OCI-LY3 (cell line): ENCODE results near the gene SLC2A13.

Experiments
- H2AFZ ChIP-seq: fragments of 200-600, 300-600 bp; shearing (Covaris generic); 2 replicates; pipeline ENCODE4 v1.6.0; 2014; ENCODE audit warnings: antibody characterized with exemption, low read depth, low read length
- H3K27ac ChIP-seq: fragments of 200-600, 300-600 bp; sonication (generic); 2 replicates; pipeline ENCODE4 v1.5.1; 2014; ENCODE audit warnings: mild to moderate bottlenecking, low read length, moderate library complexity, mixed read lengths
- H3K27me3 ChIP-seq: fragments of 200-600, 300-600 bp; sonication (generic); 2 replicates; pipeline ENCODE4 v1.6.1; 2014; ENCODE audit warnings: low read depth, low read length, mixed read lengths
- H3K36me3 ChIP-seq: fragments of 200-600, 300-600 bp; sonication (generic); replicated peaks from 2 replicates; pipeline ENCODE3; 2014; ENCODE audit warnings: low read depth, low read length, mixed read lengths
- H3K4me1 ChIP-seq: fragments of 300-600, 200-600 bp; sonication (generic); 2 replicates; pipeline ENCODE4 v1.6.1; 2014; ENCODE audit warnings: low read length, mixed read lengths
- H3K4me2 ChIP-seq: fragments of 200-600, 300-600 bp; sonication (generic); 2 replicates; pipeline ENCODE4 v1.6.1; 2014; ENCODE audit warnings: low read length, mixed read lengths
- H3K4me3 ChIP-seq: fragments of 300-600, 200-600 bp; sonication (generic); 2 replicates; pipeline ENCODE4 v1.5.1; 2014; ENCODE audit warnings: antibody characterized with exemption, mild to moderate bottlenecking, low read length, moderate library complexity
- H3K79me2 ChIP-seq: fragments of 300-600, 200-600 bp; shearing (Covaris generic); 2 replicates; pipeline ENCODE4 v1.6.1; 2014; ENCODE audit warnings: mild to moderate bottlenecking, low read length, mixed read lengths
- H3K9ac ChIP-seq: fragments of 300-600, 200-600 bp; shearing (Covaris generic); 2 replicates; pipeline ENCODE4 v1.6.0; 2014; ENCODE audit warnings: mild to moderate bottlenecking, low read length, moderate library complexity
- H3K9me3 ChIP-seq: fragments of 200-600, 300-600 bp; shearing (Covaris generic); 2 replicates; pipeline ENCODE4 v1.6.1; 2014; ENCODE audit warnings: low read length, mixed read lengths; ENCODE audit not compliant: insufficient read depth
- H4K20me1 ChIP-seq: fragments of 200-600, 300-600 bp; sonication (generic); 2 replicates; pipeline ENCODE4 v1.6.1; 2016; ENCODE audit warnings: low read length, mixed read lengths; ENCODE audit not compliant: insufficient read depth
- EZH2phosphoT487 ChIP-seq: fragments of 200-600 bp; shearing (Covaris generic); IDR thresholded peaks from 2 replicates; pipeline ENCODE4 v1.6.1; 2018; ENCODE audit warnings: antibody characterized with exemption, mixed run types, low read depth
- TF ChIP-seq, protein P1 (sequence below): fragments of 200-600, 300-600 bp; sonication (generic); IDR thresholded peaks from 2 replicates; pipeline ENCODE4 v1.5.1; 2014; ENCODE audit warnings: antibody characterized with exemption, low read length, low read depth

The SLC2A13 gene

DNA sequence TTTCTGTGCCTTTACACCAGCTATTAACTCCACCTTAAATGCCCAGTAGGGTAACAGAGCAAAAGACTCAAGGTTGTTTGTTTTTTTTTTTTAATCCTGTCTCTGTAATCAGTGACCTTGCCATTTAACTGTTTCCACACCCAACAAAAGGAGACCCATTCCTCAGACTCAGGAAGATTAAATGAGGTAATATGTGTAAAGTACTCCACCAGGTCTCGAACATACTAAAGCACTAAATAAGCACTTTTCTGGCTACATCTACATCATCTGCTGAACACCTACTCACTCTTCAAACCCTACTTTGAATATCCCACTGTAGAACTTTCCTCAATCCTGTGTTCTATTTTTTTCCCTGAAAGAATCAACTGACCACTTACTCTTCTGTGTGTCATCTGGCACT is 4.1 kb downstream of the SLC2A13 start:
- Histone ChIP-seq H3K9me3 (no peaks in the 10 kb centered on the region), H3K79me2 (peaks cover 70% of the 10 kb centered on the region)
- TF ChIP-seq, protein P1, sequence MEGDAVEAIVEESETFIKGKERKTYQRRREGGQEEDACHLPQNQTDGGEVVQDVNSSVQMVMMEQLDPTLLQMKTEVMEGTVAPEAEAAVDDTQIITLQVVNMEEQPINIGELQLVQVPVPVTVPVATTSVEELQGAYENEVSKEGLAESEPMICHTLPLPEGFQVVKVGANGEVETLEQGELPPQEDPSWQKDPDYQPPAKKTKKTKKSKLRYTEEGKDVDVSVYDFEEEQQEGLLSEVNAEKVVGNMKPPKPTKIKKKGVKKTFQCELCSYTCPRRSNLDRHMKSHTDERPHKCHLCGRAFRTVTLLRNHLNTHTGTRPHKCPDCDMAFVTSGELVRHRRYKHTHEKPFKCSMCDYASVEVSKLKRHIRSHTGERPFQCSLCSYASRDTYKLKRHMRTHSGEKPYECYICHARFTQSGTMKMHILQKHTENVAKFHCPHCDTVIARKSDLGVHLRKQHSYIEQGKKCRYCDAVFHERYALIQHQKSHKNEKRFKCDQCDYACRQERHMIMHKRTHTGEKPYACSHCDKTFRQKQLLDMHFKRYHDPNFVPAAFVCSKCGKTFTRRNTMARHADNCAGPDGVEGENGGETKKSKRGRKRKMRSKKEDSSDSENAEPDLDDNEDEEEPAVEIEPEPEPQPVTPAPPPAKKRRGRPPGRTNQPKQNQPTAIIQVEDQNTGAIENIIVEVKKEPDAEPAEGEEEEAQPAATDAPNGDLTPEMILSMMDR = no peak
- TF ChIP-seq EZH2phosphoT487 = no peak

DNA sequence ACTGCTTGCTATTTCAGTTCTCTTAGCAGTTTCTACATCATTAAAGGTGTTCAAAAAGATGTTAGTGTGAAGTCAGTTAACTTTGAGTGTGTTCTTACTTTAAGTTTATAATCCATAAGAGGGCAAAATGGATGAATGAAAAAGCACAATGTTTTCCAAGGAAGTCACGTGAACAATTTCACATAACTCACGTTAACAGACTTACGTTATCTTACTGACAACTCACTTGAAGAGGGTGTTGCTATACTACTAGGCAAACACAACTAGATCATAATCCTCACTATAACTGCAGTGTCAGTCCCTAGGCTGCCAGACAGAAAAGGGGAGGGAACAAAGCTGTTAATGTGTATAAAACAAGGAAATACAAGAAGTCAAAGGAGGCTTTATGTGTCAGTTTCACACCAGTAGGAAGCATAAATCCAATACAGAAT is 6.4 kb downstream of the SLC2A13 start:
- Histone ChIP-seq H3K79me2 (peaks cover 62% of the 10 kb centered on the region), H4K20me1 (peaks cover 31% of the 10 kb centered on the region; the same call in 1 of the 2 replicates), H2AFZ (no peak overlapping the region)

More for the DNA sequence above, 4.1 kb downstream of the SLC2A13 start:
- Histone ChIP-seq H3K4me3 (no peak overlapping the region), H4K20me1 (peaks cover 33% of the 10 kb centered on the region; the same call in 1 of the 2 replicates), H2AFZ (no peak overlapping the region), H3K36me3 (peaks cover 24% of the 10 kb centered on the region), H3K4me2 (no peak overlapping the region), H3K27me3 (no peaks in the 10 kb centered on the region), H3K4me1 (peaks cover 28% of the 10 kb centered on the region), H3K27ac (no peak overlapping the region), H3K9ac (no peak overlapping the region)

DNA sequence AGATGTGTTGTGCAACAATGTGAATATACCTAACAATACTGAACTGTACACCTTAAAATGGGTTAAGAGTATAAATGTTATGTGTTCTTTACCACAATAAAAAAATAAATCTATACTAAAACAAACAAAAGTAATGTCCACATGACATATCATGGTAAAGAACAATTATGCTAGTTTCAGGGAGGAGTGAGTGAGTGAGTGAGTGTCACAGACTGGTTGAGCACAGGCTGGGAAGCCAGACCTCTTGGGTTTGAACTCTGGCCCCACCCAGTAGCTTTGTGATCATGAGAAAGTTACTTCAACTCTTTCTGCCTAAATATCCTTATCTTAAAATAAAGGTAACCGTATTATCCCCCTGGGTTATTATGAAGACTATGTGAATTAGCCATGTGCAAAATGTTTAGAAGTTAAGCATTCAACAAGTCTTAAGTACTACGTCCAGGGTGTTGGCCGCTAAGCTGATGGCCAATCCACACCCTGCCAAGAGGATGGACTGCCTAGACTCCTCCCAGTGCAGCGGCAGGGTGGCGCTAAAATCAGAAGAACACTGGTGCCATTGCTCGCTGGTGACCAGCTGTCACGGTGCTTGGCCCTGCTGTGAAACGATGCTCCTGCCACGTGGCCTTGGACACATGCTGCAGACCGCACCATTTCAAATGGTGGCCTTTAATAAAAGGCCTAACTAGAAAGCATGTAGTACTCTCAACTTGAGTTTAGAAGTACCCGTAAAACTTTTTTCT is 7.3 kb downstream of the SLC2A13 start:
- Histone ChIP-seq H2AFZ (no peak overlapping the region), H3K79me2 (peaks cover 60% of the 10 kb centered on the region), H3K9ac (no peak overlapping the region), H3K4me3 (no peak overlapping the region), H4K20me1 (peaks cover 23% of the 10 kb centered on the region; the same call in 1 of the 2 replicates), H3K4me1 (peaks cover 9% of the 10 kb centered on the region), H3K4me2 (no peak overlapping the region), H3K36me3 (peaks cover 23% of the 10 kb centered on the region), H3K27ac (no peak overlapping the region), H3K27me3 (no peaks in the 10 kb centered on the region), H3K9me3 (no peaks in the 10 kb centered on the region)
- TF ChIP-seq, protein P1 = no peak
- TF ChIP-seq EZH2phosphoT487 = no peak

More for the DNA sequence above, 6.4 kb downstream of the SLC2A13 start:
- Histone ChIP-seq H3K36me3 (peaks cover 24% of the 10 kb centered on the region), H3K4me3 (no peak overlapping the region), H3K27ac (no peak overlapping the region), H3K9me3 (no peaks in the 10 kb centered on the region), H3K4me2 (no peak overlapping the region), H3K9ac (no peak overlapping the region), H3K27me3 (no peaks in the 10 kb centered on the region), H3K4me1 (peaks cover 18% of the 10 kb centered on the region)
- TF ChIP-seq, protein P1 = no peak
- TF ChIP-seq EZH2phosphoT487 = no peak

DNA sequence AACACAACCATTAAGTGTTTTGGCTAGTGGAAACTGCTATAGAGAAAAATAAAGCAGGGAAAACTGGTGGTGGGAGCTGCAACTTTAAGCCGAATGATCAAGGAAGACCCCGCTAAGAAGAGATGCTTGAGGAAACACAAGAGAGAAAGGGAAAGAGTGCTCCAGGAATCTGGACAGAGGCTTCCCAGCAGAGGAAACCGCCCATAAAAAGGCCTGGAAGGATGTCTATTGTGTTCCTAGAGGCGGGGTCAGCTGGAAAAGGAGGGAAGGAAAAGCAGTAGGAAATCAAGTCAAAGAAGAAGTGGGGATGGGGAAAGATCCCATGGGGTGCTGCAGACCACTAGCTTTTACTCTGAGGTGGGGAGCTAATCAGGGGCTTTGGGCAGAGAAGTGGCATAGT is 12.4 kb downstream of the SLC2A13 start:
- H3K4me1 ChIP-seq = no peaks in the 10 kb centered on the region
- TF ChIP-seq EZH2phosphoT487 = no peak
- TF ChIP-seq, protein P1 = no peak
- no peak overlapping the region for H2AFZ ChIP-seq
- no peak overlapping the region for H3K9ac ChIP-seq
- no peaks in the 10 kb centered on the region for H3K9me3 ChIP-seq
- H3K27ac ChIP-seq = no peak overlapping the region
- H3K79me2 ChIP-seq = peaks cover 24% of the 10 kb centered on the region
- no peaks in the 10 kb centered on the region for H3K27me3 ChIP-seq
- H4K20me1 ChIP-seq = peaks cover 4% of the 10 kb centered on the region; the same call in 1 of the 2 replicates
- H3K36me3 ChIP-seq = peaks cover 4% of the 10 kb centered on the region
- H3K4me3 ChIP-seq = no peak overlapping the region
- no peak overlapping the region for H3K4me2 ChIP-seq
